ENCODE data around the gene VKORC1.

Gene VKORC1

GRCh38 chr16:31063495-31063842 is 31.1 kb downstream of the VKORC1 start:
- no peak for DNase-seq (ENCODE audit: low read depth)

- DNase-seq (ENCODE audit: low read depth), result no peak
Observed at GRCh38 chr16:31061813-31062440, 32.7 kb downstream of the VKORC1 start.

- no peak for DNase-seq (ENCODE audit: low read depth)
Observed at GRCh38 chr16:31061126-31061812, 33.3 kb downstream of the VKORC1 start.

GRCh38 chr16:31055613-31056012 is 39.0 kb downstream of the VKORC1 start:
- DNase-seq (ENCODE audit: low read depth), result no peak

GRCh38 chr16:31052114-31052513 is 42.5 kb downstream of the VKORC1 start:
- DNase-seq (ENCODE audit: low read depth), result no peak

- DNase-seq (ENCODE audit: low read depth), result no peak
Observed at GRCh38 chr16:31050280-31051030, 44.1 kb downstream of the VKORC1 start.

GRCh38 chr16:31043898-31044481 is 50.6 kb downstream of the VKORC1 start:
- DNase-seq (ENCODE audit: low read depth), result no peak

GRCh38 chr16:31043352-31043751 is 51.2 kb downstream of the VKORC1 start:
- DNase-seq (ENCODE audit: low read depth), result no peak

- no peak for DNase-seq (ENCODE audit: low read depth)
Observed at GRCh38 chr16:31042866-31043265, 51.7 kb downstream of the VKORC1 start.
